ENCODE data around the gene SF3A1. TPM values are rescaled to one million over a fixed set of nuclear protein-coding genes. Genes with fewer than 3 reads are reported as not detected.

The SF3A1 gene
- total and polyA plus RNA-seq, 2 experiments from 2014 or later: 45.8 to 84.6 TPM

DNA sequence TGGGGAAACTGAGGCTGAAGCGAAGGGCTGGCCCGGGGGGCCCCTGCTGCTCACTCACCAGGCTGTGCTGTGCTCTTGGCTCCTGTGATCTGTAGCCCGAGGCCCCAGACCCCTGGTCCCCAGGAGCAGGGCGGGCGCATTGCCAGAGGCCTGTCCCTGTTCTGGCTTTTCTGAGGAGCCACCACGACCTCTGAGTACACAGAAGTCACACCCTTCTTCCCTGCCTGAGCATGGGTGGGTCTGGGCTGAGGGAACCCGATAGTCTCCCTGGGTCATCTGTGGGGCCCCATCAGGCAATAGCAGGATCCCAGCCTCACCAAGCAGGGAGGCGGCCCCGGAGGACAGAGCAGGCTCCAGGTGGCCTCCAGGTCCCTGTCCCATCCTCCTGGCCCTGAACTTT, 72.5 kb downstream of the SF3A1 start:
- Histone ChIP-seq H3K9me2 (replicated peaks; ENCODE audit: insufficient read depth) (no peaks in the 10 kb centered on the region), H2AFZ (no peak overlapping the region), H3K36me3 (replicated peaks; ENCODE audit: insufficient read depth, low read depth) (no peaks in the 10 kb centered on the region), H3K4me3 (no peak overlapping the region), H3K4me2 (no peak overlapping the region), H3K79me2 (no peaks in the 10 kb centered on the region), H3K27me3 (no peaks in the 10 kb centered on the region), H3K9me3 (ENCODE audit: low read depth) (no peaks in the 10 kb centered on the region), H3K4me1 (ENCODE audit: insufficient read depth) (no peaks in the 10 kb centered on the region), H3K27ac (no peak overlapping the region), H4K20me1 (ENCODE audit: insufficient read depth, poor library complexity, severe bottlenecking) (no peaks in the 10 kb centered on the region)
- no peak for DNase-seq (ENCODE audit: low spot score)
- WGBS (ENCODE audit: low lambda C conversion rate, missing lambda C conversion rate): 82% methylated on average over 9 of the region's 9 CpGs
- no peak for TF ChIP-seq EZH2phosphoT487 (IDR thresholded peaks at IDR 0.05; ENCODE audit: low read depth, severe bottlenecking, unreplicated experiment)
- TF ChIP-seq, protein P1, sequence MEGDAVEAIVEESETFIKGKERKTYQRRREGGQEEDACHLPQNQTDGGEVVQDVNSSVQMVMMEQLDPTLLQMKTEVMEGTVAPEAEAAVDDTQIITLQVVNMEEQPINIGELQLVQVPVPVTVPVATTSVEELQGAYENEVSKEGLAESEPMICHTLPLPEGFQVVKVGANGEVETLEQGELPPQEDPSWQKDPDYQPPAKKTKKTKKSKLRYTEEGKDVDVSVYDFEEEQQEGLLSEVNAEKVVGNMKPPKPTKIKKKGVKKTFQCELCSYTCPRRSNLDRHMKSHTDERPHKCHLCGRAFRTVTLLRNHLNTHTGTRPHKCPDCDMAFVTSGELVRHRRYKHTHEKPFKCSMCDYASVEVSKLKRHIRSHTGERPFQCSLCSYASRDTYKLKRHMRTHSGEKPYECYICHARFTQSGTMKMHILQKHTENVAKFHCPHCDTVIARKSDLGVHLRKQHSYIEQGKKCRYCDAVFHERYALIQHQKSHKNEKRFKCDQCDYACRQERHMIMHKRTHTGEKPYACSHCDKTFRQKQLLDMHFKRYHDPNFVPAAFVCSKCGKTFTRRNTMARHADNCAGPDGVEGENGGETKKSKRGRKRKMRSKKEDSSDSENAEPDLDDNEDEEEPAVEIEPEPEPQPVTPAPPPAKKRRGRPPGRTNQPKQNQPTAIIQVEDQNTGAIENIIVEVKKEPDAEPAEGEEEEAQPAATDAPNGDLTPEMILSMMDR (IDR thresholded peaks at IDR 0.05; ENCODE audit: poor library complexity): no peak
- TF ChIP-seq EZH2 (IDR thresholded peaks at IDR 0.05; ENCODE audit: borderline replicate concordance): no peak

DNA sequence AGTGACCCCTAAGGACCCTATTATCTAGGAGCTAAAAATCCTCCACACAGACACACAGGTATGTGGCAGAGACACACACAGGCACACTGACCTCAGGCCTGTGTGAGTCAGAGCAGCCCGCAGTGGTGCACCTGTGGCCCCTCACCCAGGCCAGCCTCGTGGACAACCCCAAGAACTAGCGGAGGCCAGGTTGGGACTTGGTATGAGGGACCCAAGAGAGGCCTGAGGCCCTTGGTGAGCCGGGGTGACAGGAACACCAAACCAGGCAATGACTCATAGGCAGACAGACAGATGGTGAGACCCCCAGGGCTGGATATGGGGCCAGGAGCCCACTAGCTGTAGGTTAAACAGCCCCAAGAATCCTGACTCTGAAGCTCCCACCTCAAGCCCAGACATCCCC, 73.4 kb downstream of the SF3A1 start:
- H3K4me2 ChIP-seq: no peak overlapping the region
- no peak for TF ChIP-seq EZH2 (IDR thresholded peaks at IDR 0.05; ENCODE audit: borderline replicate concordance)
- TF ChIP-seq, protein P1 (IDR thresholded peaks at IDR 0.05; ENCODE audit: poor library complexity): no peak
- no peak for TF ChIP-seq EZH2phosphoT487 (IDR thresholded peaks at IDR 0.05; ENCODE audit: low read depth, severe bottlenecking, unreplicated experiment)
- no peak overlapping the region for H3K4me3 ChIP-seq
- no peak overlapping the region for H3K27ac ChIP-seq
- H3K9me2 ChIP-seq (replicated peaks; ENCODE audit: insufficient read depth): no peaks in the 10 kb centered on the region
- no peaks in the 10 kb centered on the region for H3K79me2 ChIP-seq
- H3K4me1 ChIP-seq (ENCODE audit: insufficient read depth): peaks cover 2% of the 10 kb centered on the region
- H2AFZ ChIP-seq: no peak overlapping the region
- no peaks in the 10 kb centered on the region for H3K27me3 ChIP-seq
- no peaks in the 10 kb centered on the region for H4K20me1 ChIP-seq (ENCODE audit: insufficient read depth, poor library complexity, severe bottlenecking)
- DNase-seq (ENCODE audit: low spot score): no peak
- no peaks in the 10 kb centered on the region for H3K36me3 ChIP-seq (replicated peaks; ENCODE audit: insufficient read depth, low read depth)
- H3K9me3 ChIP-seq (ENCODE audit: low read depth): no peaks in the 10 kb centered on the region
- 87% methylated on average over 4 of the region's 4 CpGs for WGBS (ENCODE audit: low lambda C conversion rate, missing lambda C conversion rate)

- no peak for TF ChIP-seq EZH2phosphoT487 (IDR thresholded peaks at IDR 0.05; ENCODE audit: low read depth, severe bottlenecking, unreplicated experiment)
- no peak for TF ChIP-seq EZH2 (IDR thresholded peaks at IDR 0.05; ENCODE audit: borderline replicate concordance)
- TF ChIP-seq, protein P1 (IDR thresholded peaks at IDR 0.05; ENCODE audit: poor library complexity): no peak
- DNase-seq (ENCODE audit: low spot score): no peak
- WGBS (ENCODE audit: low lambda C conversion rate, missing lambda C conversion rate): 99% methylated on average over 4 of the region's 7 CpGs
- Histone ChIP-seq H3K4me2 (no peak overlapping the region), H4K20me1 (ENCODE audit: insufficient read depth, poor library complexity, severe bottlenecking) (no peaks in the 10 kb centered on the region), H3K9me2 (replicated peaks; ENCODE audit: insufficient read depth) (no peaks in the 10 kb centered on the region), H3K36me3 (replicated peaks; ENCODE audit: insufficient read depth, low read depth) (no peaks in the 10 kb centered on the region), H3K27ac (no peak overlapping the region), H3K79me2 (no peaks in the 10 kb centered on the region), H3K9me3 (ENCODE audit: low read depth) (no peaks in the 10 kb centered on the region), H3K27me3 (no peaks in the 10 kb centered on the region), H2AFZ (no peak overlapping the region), H3K4me3 (no peak overlapping the region), H3K4me1 (ENCODE audit: insufficient read depth) (peaks cover 7% of the 10 kb centered on the region)
These were observed 74.1 kb downstream of the SF3A1 start for GRCh38 chr22:30282616-30283046.

Other genes with a start within 250 kb of the SF3A1 start
- 13.4 and 21.1 TPM in 2 replicates for gene LIF, start 110.1 kb downstream of the SF3A1 start, total RNA-seq
- gene LIF, start 110.1 kb downstream of the SF3A1 start, polyA plus RNA-seq: 8.2 and 14.8 TPM in 2 replicates
- gene OSM, start 90.0 kb downstream of the SF3A1 start, total RNA-seq: 0.48 and 1.5 TPM in 2 replicates
- gene OSM, start 90.0 kb downstream of the SF3A1 start, polyA plus RNA-seq: not detected in 2 replicates
- gene CASTOR1, start 67.4 kb downstream of the SF3A1 start, total RNA-seq: 30.9 and 48.0 TPM in 2 replicates
- 43.5 and 53.5 TPM in 2 replicates for gene CASTOR1, start 67.4 kb downstream of the SF3A1 start, polyA plus RNA-seq
- gene TBC1D10A, start 30.0 kb downstream of the SF3A1 start, total RNA-seq: 15.7 and 23.4 TPM in 2 replicates
- 38.7 and 39.9 TPM in 2 replicates for gene TBC1D10A, start 30.0 kb downstream of the SF3A1 start, polyA plus RNA-seq
- gene CCDC157, start 113 bp upstream of the SF3A1 start, total RNA-seq: 4.1 and 5.3 TPM in 2 replicates
- 5.4 TPM in 2 replicates for gene CCDC157, start 113 bp upstream of the SF3A1 start, polyA plus RNA-seq
- 12.6 and 18.1 TPM in 2 replicates for gene RNF215, start 30.5 kb upstream of the SF3A1 start, total RNA-seq
- gene RNF215, start 30.5 kb upstream of the SF3A1 start, polyA plus RNA-seq: 7.2 and 10.4 TPM in 2 replicates
- gene SEC14L2, start 40.1 kb upstream of the SF3A1 start, total RNA-seq: 3.9 and 9.9 TPM in 2 replicates
- gene SEC14L2, start 40.1 kb upstream of the SF3A1 start, polyA plus RNA-seq: 9.0 and 10.9 TPM in 2 replicates
- 10.3 and 16.3 TPM in 2 replicates for gene MTFP1, start 68.9 kb upstream of the SF3A1 start, total RNA-seq
- 22.3 and 24.3 TPM in 2 replicates for gene MTFP1, start 68.9 kb upstream of the SF3A1 start, polyA plus RNA-seq
- not detected in 2 replicates for gene SEC14L3, start 115.1 kb upstream of the SF3A1 start, total RNA-seq
- gene SEC14L3, start 115.1 kb upstream of the SF3A1 start, polyA plus RNA-seq: not detected in 2 replicates
- not detected in 2 replicates for gene SEC14L4, start 148.8 kb upstream of the SF3A1 start, total RNA-seq
- not detected in 2 replicates for gene SEC14L4, start 148.8 kb upstream of the SF3A1 start, polyA plus RNA-seq
- 0.07 and 0.36 TPM in 2 replicates for gene SEC14L6, start 189.8 kb upstream of the SF3A1 start, total RNA-seq
- gene SEC14L6, start 189.8 kb upstream of the SF3A1 start, polyA plus RNA-seq: 0.39 TPM in 1 of 2 replicates, not detected in the other
- gene GAL3ST1, start 217.8 kb upstream of the SF3A1 start, total RNA-seq: 11.4 and 13.0 TPM in 2 replicates
- gene GAL3ST1, start 217.8 kb upstream of the SF3A1 start, polyA plus RNA-seq: 17.1 and 25.5 TPM in 2 replicates
- gene PES1, start 235.0 kb upstream of the SF3A1 start, total RNA-seq: 42.4 and 45.8 TPM in 2 replicates
- gene PES1, start 235.0 kb upstream of the SF3A1 start, polyA plus RNA-seq: 54.7 and 59.5 TPM in 2 replicates

All from hepatocyte (in vitro differentiated cells).